ENCODE measurements around the gene ZNF79. TPM values are rescaled to one million over a fixed set of nuclear protein-coding genes. Genes with fewer than 3 reads are reported as not detected.

ZNF79 gene
- total RNA-seq, 1 donor from 2014 or later = 7.9 TPM

GRCh38 chr9:127404631-127405030 is 19.6 kb upstream of the ZNF79 start:
- no peak overlapping the region for H3K27ac Mint-ChIP-seq (ENCODE audit: unreplicated experiment)
- DNase-seq (ENCODE audit: low spot score) = peak; percentile 87
- no peak for TF ChIP-seq CTCF (IDR thresholded peaks at IDR 0.05)
- no peak overlapping the region for H3K4me3 Mint-ChIP-seq (ENCODE audit: unreplicated experiment)
- H3K9me3 Mint-ChIP-seq (ENCODE audit: low read depth) = no peaks in the 10 kb centered on the region
- H3K36me3 Mint-ChIP-seq (ENCODE audit: low read depth) = peaks cover 4% of the 10 kb centered on the region
- no peaks in the 10 kb centered on the region for H3K27me3 Mint-ChIP-seq (ENCODE audit: low read depth)
- H3K4me1 Mint-ChIP-seq (ENCODE audit: low read depth) = no peaks in the 10 kb centered on the region

GRCh38 chr9:127405344-127406125 is 18.6 kb upstream of the ZNF79 start:
- no peak overlapping the region for H3K27ac Mint-ChIP-seq (ENCODE audit: unreplicated experiment)
- no peak overlapping the region for H3K4me3 Mint-ChIP-seq (ENCODE audit: unreplicated experiment)
- no peaks in the 10 kb centered on the region for H3K4me1 Mint-ChIP-seq (ENCODE audit: low read depth)
- peaks cover 4% of the 10 kb centered on the region for H3K36me3 Mint-ChIP-seq (ENCODE audit: low read depth)
- no peak for TF ChIP-seq CTCF (IDR thresholded peaks at IDR 0.05)
- H3K9me3 Mint-ChIP-seq (ENCODE audit: low read depth) = no peaks in the 10 kb centered on the region
- DNase-seq (ENCODE audit: low spot score) = peak; percentile 87
- no peaks in the 10 kb centered on the region for H3K27me3 Mint-ChIP-seq (ENCODE audit: low read depth)

- no peaks in the 10 kb centered on the region for H3K27me3 Mint-ChIP-seq (ENCODE audit: low read depth)
Observed at GRCh38 chr9:127406799-127407491, 17.2 kb upstream of the ZNF79 start.

GRCh38 chr9:127407492-127407843 is 16.7 kb upstream of the ZNF79 start:
- H3K36me3 Mint-ChIP-seq (ENCODE audit: low read depth) = peaks cover 4% of the 10 kb centered on the region
- DNase-seq (ENCODE audit: low spot score) = no peak
- TF ChIP-seq CTCF (IDR thresholded peaks at IDR 0.05) = no peak
- no peaks in the 10 kb centered on the region for H3K9me3 Mint-ChIP-seq (ENCODE audit: low read depth)
- no peaks in the 10 kb centered on the region for H3K4me1 Mint-ChIP-seq (ENCODE audit: low read depth)
- H3K27ac Mint-ChIP-seq (ENCODE audit: unreplicated experiment) = no peak overlapping the region
- H3K4me3 Mint-ChIP-seq (ENCODE audit: unreplicated experiment) = no peak overlapping the region
- no peaks in the 10 kb centered on the region for H3K27me3 Mint-ChIP-seq (ENCODE audit: low read depth)

More at GRCh38 chr9:127406799-127407491, 17.2 kb upstream of the ZNF79 start:
- peaks cover 4% of the 10 kb centered on the region for H3K36me3 Mint-ChIP-seq (ENCODE audit: low read depth)
- no peaks in the 10 kb centered on the region for H3K9me3 Mint-ChIP-seq (ENCODE audit: low read depth)
- H3K4me1 Mint-ChIP-seq (ENCODE audit: low read depth) = no peaks in the 10 kb centered on the region
- no peak for TF ChIP-seq CTCF (IDR thresholded peaks at IDR 0.05)
- no peak overlapping the region for H3K27ac Mint-ChIP-seq (ENCODE audit: unreplicated experiment)
- peak; percentile 68 for DNase-seq (ENCODE audit: low spot score)
- no peak overlapping the region for H3K4me3 Mint-ChIP-seq (ENCODE audit: unreplicated experiment)

DNA sequence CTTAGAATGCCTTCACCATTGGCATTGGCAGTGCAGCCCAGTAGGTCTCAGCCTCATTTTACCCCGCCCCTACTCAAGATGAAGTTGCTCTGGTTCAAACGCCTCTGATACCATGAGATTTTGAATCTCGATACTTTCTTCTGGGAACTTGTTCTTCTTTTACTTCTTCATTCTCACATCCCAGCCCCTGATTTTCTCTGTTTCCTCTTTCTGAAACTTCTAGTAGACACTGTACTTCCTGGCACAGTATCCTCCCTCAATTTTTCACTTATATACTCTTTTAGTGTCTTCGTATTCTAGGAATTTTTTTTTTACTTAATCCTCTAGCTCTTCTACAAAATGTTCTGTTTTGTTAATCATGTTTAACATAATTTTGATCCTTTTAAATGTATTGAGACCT is 13.1 kb upstream of the ZNF79 start:
- H3K4me3 Mint-ChIP-seq (ENCODE audit: unreplicated experiment) = no peak overlapping the region
- TF ChIP-seq CTCF (IDR thresholded peaks at IDR 0.05) = no peak
- no peaks in the 10 kb centered on the region for H3K4me1 Mint-ChIP-seq (ENCODE audit: low read depth)

More for the DNA sequence above, 13.1 kb upstream of the ZNF79 start:
- Mint-ChIP-seq H3K27ac (ENCODE audit: unreplicated experiment) (no peak overlapping the region), H3K36me3 (ENCODE audit: low read depth) (no peaks in the 10 kb centered on the region), H3K27me3 (ENCODE audit: low read depth) (no peaks in the 10 kb centered on the region), H3K9me3 (ENCODE audit: low read depth) (no peaks in the 10 kb centered on the region)
- DNase-seq (ENCODE audit: low spot score) = no peak
